K562 (cell line): ENCODE results near the gene CFAP107. TPM values are rescaled to one million over a fixed set of nuclear protein-coding genes. Genes with fewer than 3 reads are reported as not detected.

Experiments
- EP300 ChIP-seq: IDR thresholded peaks from 2 replicates; pipeline ENCODE4 v1.6.1; 2012; ENCODE audit warnings: low read length, improper control_type of control experiment
- ETV1 ChIP-seq: fragments of 450-650 bp; conservative IDR thresholded peaks from 2 replicates; pipeline ENCODE4 v1.6.1; 2016; ENCODE audit warnings: missing genetic modification characterization, control low read depth, low read depth, missing compliant biosample characterization
- GABPA ChIP-seq: fragments of 200-800 bp; sonication (Bioruptor generic); conservative IDR thresholded peaks from 2 replicates; pipeline ENCODE4 v1.6.1; 2016; ENCODE audit warnings: low read depth, missing genetic modification characterization, missing compliant biosample characterization
- KAT2B ChIP-seq: IDR thresholded peaks from one replicate; pipeline ENCODE4 v1.6.1; 2012; ENCODE audit warnings: low read depth, mild to moderate bottlenecking, control low read depth, inconsistent platforms, low read length, moderate library complexity
- POLR2B ChIP-seq: fragments of 450-650 bp; IDR thresholded peaks from 2 replicates; pipeline ENCODE4 v1.6.1; 2018; ENCODE audit warnings: low read depth; ENCODE audit not compliant: partially characterized antibody
- RBM14 ChIP-seq: fragments of 200-400 bp; formaldehyde crosslinking; IDR thresholded peaks from 2 replicates; pipeline ENCODE4 v1.6.1; 2018; ENCODE audit warnings: low read depth, mild to moderate bottlenecking, low read length, moderate library complexity, borderline replicate concordance; ENCODE audit not compliant: insufficient read depth
- SMARCA5 ChIP-seq: fragments of 450-650 bp; IDR thresholded peaks from 2 replicates; pipeline ENCODE4 v1.6.1; 2016
- TAF7 ChIP-seq: fragments of 450-650 bp; IDR thresholded peaks from 2 replicates; pipeline ENCODE4 v1.6.1; 2016; ENCODE audit warnings: missing genetic modification characterization, missing compliant biosample characterization
- TEAD1 ChIP-seq, 2 experiments: fragments of 450-650 bp in 1 of 2; sonication (generic) in 1 of 2; formaldehyde crosslinking; IDR thresholded peaks; 2 replicates each; pipeline versions ENCODE4 v1.4.0 to v1.8.0; 2020 to 2022; ENCODE audit warnings: mild to moderate bottlenecking in 2 of 2, missing genetic modification reagents in 1 of 2
- TRIM24 ChIP-seq, 2 experiments: fragments of 450-650 bp; IDR thresholded peaks; 2 replicates each; pipeline ENCODE4 v1.6.1; 2016
- WHSC1 ChIP-seq: IDR thresholded peaks from one replicate; pipeline ENCODE4 v1.6.1; 2012; ENCODE audit warnings: low read length, control low read depth, inconsistent platforms
- ZBTB17 ChIP-seq: fragments of 450-650 bp; formaldehyde crosslinking; IDR thresholded peaks from 2 replicates; pipeline ENCODE4 v1.4.0; 2020; ENCODE audit warnings: mild to moderate bottlenecking
- ZFP1 ChIP-seq: fragments of 450-650 bp; formaldehyde crosslinking; IDR thresholded peaks from 2 replicates; pipeline ENCODE4 v1.4.0; 2020; ENCODE audit warnings: mild to moderate bottlenecking, mixed read lengths
- ZFX ChIP-seq: sonication (generic); formaldehyde crosslinking; IDR thresholded peaks from 2 replicates; pipeline ENCODE4 v1.8.0; 2022; ENCODE audit warnings: mild to moderate bottlenecking, missing genetic modification reagents, moderate library complexity
- ZNF239 ChIP-seq: fragments of 250-450 bp; sonication (Bioruptor Pico); IDR thresholded peaks from 2 replicates; pipeline ENCODE4 v1.4.0; 2020; ENCODE audit warnings: mild to moderate bottlenecking
- ZNF551 ChIP-seq: fragments of 250-450 bp; sonication (Bioruptor Pico); IDR thresholded peaks from 2 replicates; pipeline ENCODE4 v1.5.0; 2021; ENCODE audit warnings: mild to moderate bottlenecking, moderate library complexity
- polyA plus RNA-seq, 8 experiments: library from polyadenylated mRNA; depleted of rRNA in 4 of 8; stranded (reverse) in 5 of 8; unstranded in 3 of 8; fragments of >200 nt; fragmentation: Nextera tagmentation in 2 of 8; fragmentation: Illumina TruSeq in 1 of 8; extraction: Ambion mirVana in 2 of 8; extraction: Trizol in 1 of 8; gene quantifications; 2 replicates each; pipeline versions ENCODE4 v1.2.1 to v1.2.3, GENCODE V29; 2011 to 2014; ENCODE audit warnings: inconsistent platforms in 1 of 8, missing spikeins in 1 of 8
- total RNA-seq, 7 experiments: library from RNA; depleted of rRNA in 6 of 7; stranded (reverse); fragments of >200 nt in 6 of 7; fragmentation: Illumina TruSeq in 2 of 7; extraction: Trizol in 2 of 7; gene quantifications; 2 replicates each; pipeline versions ENCODE4 v1.2.1 to v1.2.3, GENCODE V29; 2011 to 2021; ENCODE audit warnings: low replicate concordance in 1 of 7
- TF ChIP-seq, protein P1 (sequence below): sonication (generic); formaldehyde crosslinking; IDR thresholded peaks from 2 replicates; pipeline ENCODE4 v1.8.1; 2022; ENCODE audit warnings: missing genetic modification reagents
- TF ChIP-seq, protein P2 (sequence below): sonication (generic); formaldehyde crosslinking; IDR thresholded peaks from 2 replicates; pipeline ENCODE4 v1.8.1; 2023; ENCODE audit warnings: mild to moderate bottlenecking, missing genetic modification reagents
- TF ChIP-seq, protein P3 (sequence below), 3 experiments: fragments of 200-800 bp in 1 of 3; sonication (Bioruptor generic) in 1 of 3; sonication (generic) in 1 of 3; formaldehyde crosslinking in 1 of 3; IDR thresholded peaks; 2 replicates each; pipeline versions ENCODE4 v1.6.1 to v1.8.0; 2016 to 2022; ENCODE audit warnings: mild to moderate bottlenecking in 2 of 3, missing compliant biosample characterization in 2 of 3, missing genetic modification characterization in 2 of 3, missing genetic modification reagents in 1 of 3
- TF ChIP-seq, protein P4 (sequence below): fragments of 450-650 bp; formaldehyde crosslinking; IDR thresholded peaks from 2 replicates; pipeline ENCODE4 v1.4.0; 2022; ENCODE audit warnings: missing genetic modification characterization
- TF ChIP-seq, protein P5 (sequence below): fragments of 250-450 bp; sonication (Bioruptor Pico); IDR thresholded peaks from 2 replicates; pipeline ENCODE4 v1.5.0; 2020; ENCODE audit warnings: mild to moderate bottlenecking

Gene CFAP107
- total and polyA plus RNA-seq, 9 of the 15 experiments (the other 6 are each of a cell fraction or from before 2014, with no cell fraction given), result 0.03 to 0.08 TPM; not detected in 7

DNA sequence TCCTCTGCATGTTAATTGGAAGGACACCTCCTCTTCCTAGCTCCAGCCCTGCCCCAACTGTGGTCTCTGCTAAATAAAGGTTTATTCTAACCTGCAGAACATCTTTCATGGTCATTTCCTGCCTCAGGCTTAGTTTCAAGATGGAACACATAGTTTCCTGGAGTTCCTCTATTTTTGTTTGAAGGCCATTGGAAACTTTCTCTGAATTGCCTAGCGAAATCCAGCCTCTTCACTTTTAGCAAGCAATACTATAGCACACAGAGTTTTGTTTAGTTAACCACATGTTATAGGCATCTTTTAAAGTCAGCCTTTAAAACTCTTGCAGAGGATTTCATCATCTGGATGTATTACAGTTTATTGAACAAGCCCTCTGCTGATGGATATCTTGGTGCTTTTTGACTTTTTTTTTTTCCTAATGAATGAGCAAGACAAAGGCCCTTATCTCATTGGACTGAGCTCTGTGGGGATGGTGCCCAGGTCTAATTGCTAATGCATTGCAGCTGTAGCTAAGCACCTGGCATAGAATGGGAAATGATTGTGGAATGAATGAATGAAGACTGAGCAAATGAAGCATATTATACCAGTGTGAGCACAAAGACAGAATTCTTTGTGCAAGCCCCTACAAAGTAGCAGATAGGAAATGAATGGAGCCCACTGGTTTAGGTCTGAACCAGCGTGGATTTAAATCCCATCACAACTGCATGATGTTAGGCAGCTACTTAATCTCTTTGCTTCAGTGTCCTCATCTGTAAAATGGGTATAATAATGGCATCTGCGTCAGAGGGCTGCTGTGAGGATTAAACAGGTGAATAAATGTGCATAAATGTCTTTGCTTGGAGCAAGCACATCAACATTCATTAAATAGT lies 641 bp upstream of the CFAP107 start (continued):
- TF ChIP-seq, protein P1, sequence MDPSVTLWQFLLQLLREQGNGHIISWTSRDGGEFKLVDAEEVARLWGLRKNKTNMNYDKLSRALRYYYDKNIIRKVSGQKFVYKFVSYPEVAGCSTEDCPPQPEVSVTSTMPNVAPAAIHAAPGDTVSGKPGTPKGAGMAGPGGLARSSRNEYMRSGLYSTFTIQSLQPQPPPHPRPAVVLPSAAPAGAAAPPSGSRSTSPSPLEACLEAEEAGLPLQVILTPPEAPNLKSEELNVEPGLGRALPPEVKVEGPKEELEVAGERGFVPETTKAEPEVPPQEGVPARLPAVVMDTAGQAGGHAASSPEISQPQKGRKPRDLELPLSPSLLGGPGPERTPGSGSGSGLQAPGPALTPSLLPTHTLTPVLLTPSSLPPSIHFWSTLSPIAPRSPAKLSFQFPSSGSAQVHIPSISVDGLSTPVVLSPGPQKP, result no peak
- TF ChIP-seq ZFP1 (CRISPR knock-in tag) (no peak), ZFX (no peak), ETV1 (peak; percentile 69), TEAD1 (CRISPR knock-in tag; IDR thresholded peaks at IDR 0.05) (peak in 1 of 2 experiments; percentile 47; a peak in 1 of 4 replicates), WHSC1 (no peak), EP300 (peak; percentile 98), TAF7 (tag) (no peak; the same call in 1 of the 2 replicates), KAT2B (no peak), ZNF551 (CRISPR knock-in tag) (no peak), ZNF239 (peak; percentile 53; the same call in 1 of the 2 replicates), GABPA (tag) (no peak), SMARCA5 (peak; percentile 91; the same call in 1 of the 2 replicates), POLR2B (no peak), ZBTB17 (CRISPR knock-in tag) (no peak), TRIM24 (IDR thresholded peaks at IDR 0.05) (peak; percentile 98 to 100), RBM14 (no peak)
- TF ChIP-seq, protein P2, sequence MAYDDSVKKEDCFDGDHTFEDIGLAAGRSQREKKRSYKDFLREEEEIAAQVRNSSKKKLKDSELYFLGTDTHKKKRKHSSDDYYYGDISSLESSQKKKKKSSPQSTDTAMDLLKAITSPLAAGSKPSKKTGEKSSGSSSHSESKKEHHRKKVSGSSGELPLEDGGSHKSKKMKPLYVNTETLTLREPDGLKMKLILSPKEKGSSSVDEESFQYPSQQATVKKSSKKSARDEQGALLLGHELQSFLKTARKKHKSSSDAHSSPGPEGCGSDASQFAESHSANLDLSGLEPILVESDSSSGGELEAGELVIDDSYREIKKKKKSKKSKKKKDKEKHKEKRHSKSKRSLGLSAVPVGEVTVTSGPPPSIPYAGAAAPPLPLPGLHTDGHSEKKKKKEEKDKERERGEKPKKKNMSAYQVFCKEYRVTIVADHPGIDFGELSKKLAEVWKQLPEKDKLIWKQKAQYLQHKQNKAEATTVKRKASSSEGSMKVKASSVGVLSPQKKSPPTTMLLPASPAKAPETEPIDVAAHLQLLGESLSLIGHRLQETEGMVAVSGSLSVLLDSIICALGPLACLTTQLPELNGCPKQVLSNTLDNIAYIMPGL (CRISPR knock-in tag), result no peak
- TF ChIP-seq, protein P3, sequence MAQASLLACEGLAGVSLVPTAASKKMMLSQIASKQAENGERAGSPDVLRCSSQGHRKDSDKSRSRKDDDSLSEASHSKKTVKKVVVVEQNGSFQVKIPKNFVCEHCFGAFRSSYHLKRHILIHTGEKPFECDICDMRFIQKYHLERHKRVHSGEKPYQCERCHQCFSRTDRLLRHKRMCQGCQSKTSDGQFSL (CRISPR knock-in tag; IDR thresholded peaks at IDR 0.05), result no peak
- TF ChIP-seq, protein P3 (tag; IDR thresholded peaks at IDR 0.05), result 0 out of 4 replicates have a peak, but pooled peaks of 1 of the 2 experiments have one; percentile 16
- TF ChIP-seq, protein P4, sequence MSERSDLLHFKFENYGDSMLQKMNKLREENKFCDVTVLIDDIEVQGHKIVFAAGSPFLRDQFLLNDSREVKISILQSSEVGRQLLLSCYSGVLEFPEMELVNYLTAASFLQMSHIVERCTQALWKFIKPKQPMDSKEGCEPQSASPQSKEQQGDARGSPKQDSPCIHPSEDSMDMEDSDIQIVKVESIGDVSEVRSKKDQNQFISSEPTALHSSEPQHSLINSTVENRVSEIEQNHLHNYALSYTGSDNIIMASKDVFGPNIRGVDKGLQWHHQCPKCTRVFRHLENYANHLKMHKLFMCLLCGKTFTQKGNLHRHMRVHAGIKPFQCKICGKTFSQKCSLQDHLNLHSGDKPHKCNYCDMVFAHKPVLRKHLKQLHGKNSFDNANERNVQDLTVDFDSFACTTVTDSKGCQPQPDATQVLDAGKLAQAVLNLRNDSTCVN (CRISPR knock-in tag), result no peak
- TF ChIP-seq, protein P5, sequence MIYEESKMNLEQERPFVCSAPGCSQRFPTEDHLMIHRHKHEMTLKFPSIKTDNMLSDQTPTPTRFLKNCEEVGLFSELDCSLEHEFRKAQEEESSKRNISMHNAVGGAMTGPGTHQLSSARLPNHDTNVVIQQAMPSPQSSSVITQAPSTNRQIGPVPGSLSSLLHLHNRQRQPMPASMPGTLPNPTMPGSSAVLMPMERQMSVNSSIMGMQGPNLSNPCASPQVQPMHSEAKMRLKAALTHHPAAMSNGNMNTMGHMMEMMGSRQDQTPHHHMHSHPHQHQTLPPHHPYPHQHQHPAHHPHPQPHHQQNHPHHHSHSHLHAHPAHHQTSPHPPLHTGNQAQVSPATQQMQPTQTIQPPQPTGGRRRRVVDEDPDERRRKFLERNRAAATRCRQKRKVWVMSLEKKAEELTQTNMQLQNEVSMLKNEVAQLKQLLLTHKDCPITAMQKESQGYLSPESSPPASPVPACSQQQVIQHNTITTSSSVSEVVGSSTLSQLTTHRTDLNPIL (CRISPR knock-in tag), result no peak
